ENCODE results near the gene WIPF1.

- TF ChIP-seq POLR2A (IDR thresholded peaks at IDR 0.05; ENCODE audit: low read depth, low read length), result no peak
- TF ChIP-seq POLR2AphosphoS5 (IDR thresholded peaks at IDR 0.05; ENCODE audit: low read depth, low read length), result no peak
Observed at GRCh38 chr2:174635776-174636404, 38.3 kb upstream of the WIPF1 start.
